Panc1 (cell line): Measurements from ENCODE around the gene LDB2. TPM values are rescaled to one million over a fixed set of nuclear protein-coding genes. Genes with fewer than 3 reads are reported as not detected.
"Not testable (repeated sequence)": the region's sequence is repeated elsewhere in the genome, so short reads cannot be mapped to it uniquely, and the experiment has no call there.

ENCODE experiments used
- ATAC-seq: fragments of 200-7000 bp; cut with Tn5 transposase; 2 replicates; pipeline ENCODE4 v1.9.1; 2020; ENCODE audit warnings: mild to moderate bottlenecking, moderate library complexity
- BruUV-seq: library from RNA; stranded (reverse); fragments of 400-500 nt; replicated peaks from 2 replicates; lab custom pipeline; 2021; lab: Mats Ljungman, UMichigan
- CTCF ChIA-PET: fragments of 300-600 bp; sonication (Branson Sonifier 250); formaldehyde crosslinking; loops from one replicate; lab custom pipeline; 2022; ENCODE audit warnings: antibody characterized with exemption; lab: Charles Lee
- POLR2A ChIA-PET: fragments of 300-600 bp; sonication (Branson Sonifier 250); formaldehyde crosslinking; loops from one replicate; lab custom pipeline; 2022; ENCODE audit warnings: antibody characterized with exemption; lab: Charles Lee
- DNase-seq: peaks from one replicate; pipeline ENCODE4 v3.0.0-alpha.2; 2010; ENCODE audit warnings: low read depth, low spot score
- H3K27ac ChIP-seq: 2 replicates; pipeline ENCODE4 v1.5.1; 2011; ENCODE audit warnings: mild to moderate bottlenecking, low read length, inconsistent platforms
- H3K27me3 ChIP-seq: fragments of 200-500 bp; sonication (Bioruptor generic); 2 replicates; pipeline ENCODE4 v1.6.0; 2014; ENCODE audit warnings: low read length, inconsistent platforms; ENCODE audit not compliant: control insufficient read depth, insufficient read depth
- H3K36me3 ChIP-seq: fragments of 200-500 bp; sonication (Bioruptor generic); 2 replicates; pipeline ENCODE4 v1.5.1; 2014; ENCODE audit warnings: inconsistent platforms, mild to moderate bottlenecking, low read length, moderate library complexity; ENCODE audit not compliant: control insufficient read depth, insufficient read depth
- H3K4me1 ChIP-seq: 2 replicates; pipeline ENCODE4 v1.5.1; 2011; ENCODE audit warnings: inconsistent platforms, mild to moderate bottlenecking, low read length, moderate library complexity; ENCODE audit not compliant: control insufficient read depth, insufficient read depth
- H3K4me3 ChIP-seq, 2 experiments: 2 replicates each; pipeline ENCODE4 v1.5.1; 2011 to 2012; ENCODE audit warnings: low read depth in 2 of 2, low read length in 2 of 2, mild to moderate bottlenecking in 2 of 2, inconsistent platforms in 1 of 2, moderate library complexity in 1 of 2
- H3K9me3 ChIP-seq: fragments of 200-500 bp; sonication (Bioruptor generic); 2 replicates; pipeline ENCODE4 v1.5.1; 2014; ENCODE audit warnings: low read depth, mild to moderate bottlenecking, inconsistent platforms, low read length, moderate library complexity; ENCODE audit not compliant: control insufficient read depth, insufficient read depth
- CTCF ChIP-seq: fragments of 450-650 bp; IDR thresholded peaks from 2 replicates; pipeline ENCODE4 v1.5.1; 2017; ENCODE audit warnings: mild to moderate bottlenecking
- POLR2AphosphoS5 ChIP-seq: IDR thresholded peaks from 2 replicates; pipeline ENCODE4 v1.6.1; 2012; ENCODE audit warnings: mild to moderate bottlenecking, low read depth, low read length, moderate library complexity
- REST ChIP-seq, 2 experiments: IDR thresholded peaks; 2 replicates each; pipeline ENCODE4 v1.6.1; 2011 to 2012; ENCODE audit warnings: low read depth in 2 of 2, control low read depth in 1 of 2, low read length in 1 of 2, mild to moderate bottlenecking in 1 of 2, moderate library complexity in 1 of 2; ENCODE audit not compliant: insufficient read depth in 1 of 2
- SIN3A ChIP-seq: IDR thresholded peaks from 2 replicates; pipeline ENCODE4 v1.6.1; 2012; ENCODE audit warnings: low read depth, mild to moderate bottlenecking, low read length, moderate library complexity, borderline replicate concordance; ENCODE audit not compliant: insufficient read depth
- TCF7L2 ChIP-seq: IDR thresholded peaks from 2 replicates; pipeline ENCODE4 v1.6.1; 2011; ENCODE audit warnings: mild to moderate bottlenecking, low read depth, low read length, inconsistent platforms
- in situ Hi-C: cut with HindIII; loops from 2 replicates; pipeline ENCODE4 v1.10.0; 2016; ENCODE audit warnings: low sequenced_read_pairs, low pct_unique_long_range_greater_than_20kb
- intact Hi-C: fragments of 100-400 bp; cut with micrococcal nuclease; formaldehyde crosslinking; loops from one replicate; pipeline ENCODE4 v1.10.0; 2022; ENCODE audit not compliant: unreplicated experiment
- total RNA-seq: library from RNA; stranded (reverse); gene quantifications from one replicate; pipeline ENCODE4 v1.2.1, GENCODE V29; 2021; ENCODE audit not compliant: unreplicated experiment

LDB2 gene
- total RNA-seq, 1 experiment from 2014 or later, result not detected

- in situ Hi-C loops, result no loop called here
- no TSS peak for BruUV-seq
- Histone ChIP-seq H3K4me1 (no peaks in the 10 kb centered on the region), H3K9me3 (no peaks in the 10 kb centered on the region), H3K4me3 (no peak overlapping the region), H3K36me3 (no peaks in the 10 kb centered on the region), H3K27ac (no peak overlapping the region), H3K27me3 (no peaks in the 10 kb centered on the region)
- intact Hi-C loops, result no loop called here
- ChIA-PET CTCF (no interaction called here), POLR2A (no interaction called here)
- no peak for DNase-seq
- TF ChIP-seq CTCF (no peak), TCF7L2 (no peak), REST (IDR thresholded peaks at IDR 0.05; ENCODE audit: insufficient read depth in 1 of 2, low read depth in 2 of 2, low read length in 1 of 2) (no peak), SIN3A (no peak), POLR2AphosphoS5 (no peak)
- ATAC-seq, result no peak
Measured at GRCh38 chr4:16572161-16572560, 326.3 kb downstream of the LDB2 start.

- no TSS peak for BruUV-seq
- in situ Hi-C loops (no loop called here), intact Hi-C loops (no loop called here)
- ChIA-PET POLR2A (no interaction called here), CTCF (no interaction called here)
- TF ChIP-seq SIN3A, result no peak
- no peak for TF ChIP-seq REST (IDR thresholded peaks at IDR 0.05; ENCODE audit: insufficient read depth in 1 of 2, low read depth in 2 of 2, low read length in 1 of 2)
- TF ChIP-seq CTCF, result no peak
- no peak for TF ChIP-seq TCF7L2
- TF ChIP-seq POLR2AphosphoS5, result no peak
- Histone ChIP-seq H3K4me1 (no peaks in the 10 kb centered on the region), H3K36me3 (no peaks in the 10 kb centered on the region), H3K27ac (no peak overlapping the region), H3K27me3 (no peaks in the 10 kb centered on the region), H3K9me3 (no peaks in the 10 kb centered on the region), H3K4me3 (no peak overlapping the region)
- DNase-seq (no peak), ATAC-seq (no peak)
Measured at GRCh38 chr4:16569790-16570189, 328.7 kb downstream of the LDB2 start.

- H3K9me3 ChIP-seq, H3K36me3 ChIP-seq, in situ Hi-C loops, H3K4me1 ChIP-seq, BruUV-seq, DNase-seq, CTCF ChIA-PET, intact Hi-C loops, H3K27me3 ChIP-seq, POLR2A ChIA-PET, ATAC-seq, H3K27ac ChIP-seq, H3K4me3 ChIP-seq: not testable (repeated sequence)
Measured at GRCh38 chr4:16557316-16557715, 341.1 kb downstream of the LDB2 start.
